D721Med (cell line): ENCODE data around the gene U2SURP.
"Not testable (repeated sequence)": the region's sequence is repeated elsewhere in the genome, so short reads cannot be mapped to it uniquely, and the experiment has no call there.

Source experiments
- DNase-seq: peaks from one replicate; pipeline ENCODE4 v3.0.0; 2011; ENCODE audit warnings: low spot score; ENCODE audit not compliant: insufficient read length
- FAIRE-seq: peaks from 2 replicates; lab custom pipeline; 2011; peaks lifted over from hg19 to GRCh38; lab: Jason Lieb, UNC
- CTCF ChIP-seq: IDR thresholded peaks from 2 replicates; pipeline ENCODE4 v1.5.1; 2012; ENCODE audit warnings: mild to moderate bottlenecking, control low read depth; ENCODE audit not compliant: insufficient read depth; ENCODE audit errors: missing control alignments

U2SURP gene

GRCh38 chr3:143071776-143072175, 70.4 kb downstream of the U2SURP start:
- no peak for TF ChIP-seq CTCF
- DNase-seq (no peak), FAIRE-seq (no peak)

- not testable (repeated sequence) for FAIRE-seq, DNase-seq
Measured at GRCh38 chr3:143072298-143073020, 71.1 kb downstream of the U2SURP start.

GRCh38 chr3:143073541-143073940, 72.2 kb downstream of the U2SURP start:
- FAIRE-seq: not testable (repeated sequence)

GRCh38 chr3:143073983-143074382, 72.6 kb downstream of the U2SURP start:
- FAIRE-seq: not testable (repeated sequence)

More at GRCh38 chr3:143073541-143073940, 72.2 kb downstream of the U2SURP start:
- not testable (repeated sequence) for DNase-seq

GRCh38 chr3:143078883-143079282, 77.5 kb downstream of the U2SURP start:
- DNase-seq: no peak
- no peak for FAIRE-seq
- no peak for TF ChIP-seq CTCF

More at GRCh38 chr3:143073983-143074382, 72.6 kb downstream of the U2SURP start:
- not testable (repeated sequence) for DNase-seq

GRCh38 chr3:143080196-143080595, 78.8 kb downstream of the U2SURP start:
- no peak for FAIRE-seq
- DNase-seq: no peak
- no peak for TF ChIP-seq CTCF

GRCh38 chr3:143081365-143081764, 80.0 kb downstream of the U2SURP start:
- no peak for FAIRE-seq
- DNase-seq: no peak
- no peak for TF ChIP-seq CTCF

GRCh38 chr3:143081844-143082778, 80.7 kb downstream of the U2SURP start:
- no peak for TF ChIP-seq CTCF
- DNase-seq (no peak), FAIRE-seq (no peak)
